ENCODE data around the gene FOLR2. TPM values are rescaled to one million over a fixed set of nuclear protein-coding genes. Genes with fewer than 3 reads are reported as not detected.

The FOLR2 gene
- total RNA-seq, 4 donors from 2014 or later, result 6.4 to 16.1 (median 8.6) TPM; not detected in 1

GRCh38 chr11:72254299-72254993 is 37.9 kb downstream of the FOLR2 start:
- H3K27ac ChIP-seq, result no peak overlapping the region
- intact Hi-C loops (cut with DNase I; ENCODE audit: low total_unique reads), result no loop called here
- no peak overlapping the region for H3K4me3 ChIP-seq
- in situ Hi-C loops (cut with MboI; ENCODE audit: low pct_ligation_motif_present in 1 of 4, low pct_unique_long_range_greater_than_20kb in 1 of 4, low sequenced_read_pairs in 3 of 4), result no loop called here
- H3K4me1 ChIP-seq, result no peaks in the 10 kb centered on the region
- TF ChIP-seq POLR2AphosphoS5 (IDR thresholded peaks at IDR 0.05), result no peak
- TF ChIP-seq POLR2A (IDR thresholded peaks at IDR 0.05), result no peak
- no peak for TF ChIP-seq CTCF (IDR thresholded peaks at IDR 0.05)
- TF ChIP-seq EP300 (IDR thresholded peaks at IDR 0.05; ENCODE audit: low read depth), result no peak
- no peak for DNase-seq
- WGBS, 2 donors (ENCODE audit: low coverage in 1 of 2), result 84 to 85% methylated on average over 3 to 5 of the region's 5 CpGs
- H3K9me3 ChIP-seq, result no peaks in the 10 kb centered on the region
- no peaks in the 10 kb centered on the region for H3K36me3 ChIP-seq
- peaks cover 15% of the 10 kb centered on the region for H3K27me3 ChIP-seq

DNA sequence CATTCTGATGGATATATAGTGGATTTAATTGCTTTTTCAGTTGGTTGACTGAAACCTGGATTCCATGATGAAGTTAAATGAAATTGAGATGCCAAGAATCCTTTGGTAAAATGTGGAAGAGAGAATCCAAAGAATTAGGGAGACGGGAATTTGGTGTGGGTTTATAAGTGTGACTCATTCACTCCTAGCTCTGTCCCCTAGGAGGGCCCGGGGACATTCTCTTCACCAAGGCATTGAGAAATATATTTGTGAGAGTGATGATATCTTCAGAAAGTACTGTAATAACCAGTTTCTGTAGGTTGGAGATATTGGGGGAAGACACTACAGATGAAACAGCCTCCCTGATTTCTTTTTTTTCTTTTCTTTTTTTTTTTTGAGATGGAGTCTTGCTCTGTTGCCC is 41.0 kb downstream of the FOLR2 start:
- Histone ChIP-seq H3K27me3 (peaks cover 17% of the 10 kb centered on the region), H3K4me3 (no peak overlapping the region), H3K36me3 (no peaks in the 10 kb centered on the region), H3K9me3 (no peaks in the 10 kb centered on the region), H3K27ac (no peak overlapping the region), H3K4me1 (no peaks in the 10 kb centered on the region)
- no peak for DNase-seq
- no peak for TF ChIP-seq POLR2A (IDR thresholded peaks at IDR 0.05)
- no peak for TF ChIP-seq POLR2AphosphoS5 (IDR thresholded peaks at IDR 0.05)
- TF ChIP-seq CTCF (IDR thresholded peaks at IDR 0.05), result no peak
- TF ChIP-seq EP300 (IDR thresholded peaks at IDR 0.05; ENCODE audit: low read depth), result no peak
- 85 to 96% methylated on average over 2 of the region's 2 CpGs for WGBS, 2 donors (ENCODE audit: low coverage in 1 of 2)
- intact Hi-C loops (cut with DNase I; ENCODE audit: low total_unique reads), result no loop called here
- in situ Hi-C loops (cut with MboI; ENCODE audit: low pct_ligation_motif_present in 1 of 4, low pct_unique_long_range_greater_than_20kb in 1 of 4, low sequenced_read_pairs in 3 of 4), result no loop called here

DNA sequence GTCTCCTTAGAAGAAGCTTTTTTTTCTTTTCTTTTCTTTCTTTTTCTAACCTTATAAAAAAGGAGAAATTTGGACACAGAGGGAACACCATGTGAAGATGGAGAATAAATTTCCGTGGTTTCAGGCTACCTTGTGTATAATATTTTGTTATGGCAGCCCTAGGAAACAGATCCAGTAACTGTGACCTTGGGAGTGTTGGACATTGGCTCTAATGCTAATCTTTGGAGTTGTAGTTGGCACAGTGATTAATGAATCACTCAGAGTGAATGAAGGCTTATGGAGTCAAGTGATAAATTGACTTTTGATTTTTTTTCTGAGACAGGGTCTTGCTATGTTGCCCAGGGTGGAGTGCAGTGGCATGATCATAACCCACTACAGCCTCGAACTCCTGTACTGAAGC is 42.9 kb downstream of the FOLR2 start:
- intact Hi-C loops (cut with DNase I; ENCODE audit: low total_unique reads), result no loop called here
- no peak for DNase-seq
- no peak for TF ChIP-seq POLR2AphosphoS5 (IDR thresholded peaks at IDR 0.05)
- TF ChIP-seq EP300 (IDR thresholded peaks at IDR 0.05; ENCODE audit: low read depth), result no peak
- no peak for TF ChIP-seq CTCF (IDR thresholded peaks at IDR 0.05)
- no peak for TF ChIP-seq POLR2A (IDR thresholded peaks at IDR 0.05)
- in situ Hi-C loops (cut with MboI; ENCODE audit: low pct_ligation_motif_present in 1 of 4, low pct_unique_long_range_greater_than_20kb in 1 of 4, low sequenced_read_pairs in 3 of 4), result no loop called here
- Histone ChIP-seq H3K9me3 (no peaks in the 10 kb centered on the region), H3K4me3 (no peak overlapping the region), H3K36me3 (no peaks in the 10 kb centered on the region), H3K27ac (no peak overlapping the region), H3K4me1 (no peaks in the 10 kb centered on the region), H3K27me3 (peaks cover 12% of the 10 kb centered on the region)
- 78 to 82% methylated on average over 2 of the region's 2 CpGs for WGBS, 2 donors (ENCODE audit: low coverage in 1 of 2)

GRCh38 chr11:72260574-72260973 is 44.0 kb downstream of the FOLR2 start:
- no peak for DNase-seq
- intact Hi-C loops (cut with DNase I; ENCODE audit: low total_unique reads) (no loop called here), in situ Hi-C loops (cut with MboI; ENCODE audit: low pct_ligation_motif_present in 1 of 4, low pct_unique_long_range_greater_than_20kb in 1 of 4, low sequenced_read_pairs in 3 of 4) (no loop called here)

More at GRCh38 chr11:72260574-72260973, 44.0 kb downstream of the FOLR2 start:
- no peaks in the 10 kb centered on the region for H3K4me1 ChIP-seq
- TF ChIP-seq POLR2AphosphoS5 (IDR thresholded peaks at IDR 0.05), result no peak
- no peak for TF ChIP-seq CTCF (IDR thresholded peaks at IDR 0.05)
- no peak for TF ChIP-seq EP300 (IDR thresholded peaks at IDR 0.05; ENCODE audit: low read depth)
- TF ChIP-seq POLR2A (IDR thresholded peaks at IDR 0.05), result no peak
- H3K36me3 ChIP-seq, result no peaks in the 10 kb centered on the region
- no peak overlapping the region for H3K4me3 ChIP-seq
- H3K27me3 ChIP-seq, result peaks cover 12% of the 10 kb centered on the region
- H3K27ac ChIP-seq, result no peak overlapping the region
- WGBS, 2 donors (ENCODE audit: low coverage in 1 of 2), result 68 to 69% methylated on average over 5 of the region's 5 CpGs
- H3K9me3 ChIP-seq, result no peaks in the 10 kb centered on the region
